Psoas muscle (tissue), 8 donors: ENCODE data around the gene POLR2E. TPM values are rescaled to one million over a fixed set of nuclear protein-coding genes. Genes with fewer than 3 reads are reported as not detected.

ENCODE experiments used
- ATAC-seq, 4 donors: fragments of 200-7000 bp; cut with Tn5 transposase; one replicate each; pipeline ENCODE4 v1.9.1; 2020; ENCODE audit warnings: moderate library complexity in 3 of 4, mild to moderate bottlenecking in 2 of 4
- DNase-seq, 2 donors: peaks; one replicate each; pipeline ENCODE4 v3.0.0-alpha.2; 2020
- H3K27ac ChIP-seq: fragments of 200-600 bp; one replicate; pipeline ENCODE4 v1.8.0; 2022
- H3K27me3 ChIP-seq, 3 donors: fragments of 200-600 bp in 1 of 3; one replicate each; pipeline versions ENCODE4 v1.6.1 to v1.8.0; 2013 to 2022; ENCODE audit warnings: low read length in 2 of 3, mild to moderate bottlenecking in 2 of 3, moderate library complexity in 1 of 3; ENCODE audit not compliant: insufficient read depth in 3 of 3
- H3K36me3 ChIP-seq, 2 donors: fragments of 200-600 bp in 1 of 2; one replicate each; pipeline versions ENCODE4 v1.6.1 to v1.8.0; 2013 to 2022; ENCODE audit warnings: low read depth in 1 of 2, mild to moderate bottlenecking in 1 of 2, moderate library complexity in 1 of 2; ENCODE audit not compliant: insufficient read depth in 1 of 2
- H3K4me1 ChIP-seq: fragments of 200-600 bp; one replicate; pipeline ENCODE4 v1.8.0; 2022
- H3K4me3 ChIP-seq: fragments of 200-600 bp; one replicate; pipeline ENCODE4 v1.8.0; 2022; ENCODE audit warnings: mild to moderate bottlenecking
- H3K9me3 ChIP-seq: fragments of 200-600 bp; one replicate; pipeline ENCODE4 v1.8.0; 2022
- WGBS, 3 donors: extraction: QIAGEN DNeasy Blood & Tissue Kit; methylation state at CpG; one replicate each; pipeline versions ENCODE4 v1.1.6 to v1.1.7; 2013; 5-methylcytosine and 5-hydroxymethylcytosine counted together
- intact Hi-C, 2 donors: fragments of 100-400 bp; cut with DNase I; formaldehyde crosslinking; loops; one replicate each; pipeline versions ENCODE4 v1.11.0 to v1.14.2; 2022
- polyA plus RNA-seq, 3 donors: library from polyadenylated mRNA; stranded (reverse); fragments of 200-250 nt; gene quantifications; one replicate each; pipeline ENCODE4 v1.2.3, GENCODE V29; 2013
- total RNA-seq, 4 donors: library from RNA; stranded (reverse); fragmentation: NEBNext Ultra II Directional in 2 of 4; extraction: Animal tissue kit (Norgen Biotek cat#: 25700) in 2 of 4; gene quantifications; one replicate each; pipeline versions ENCODE4 v1.2.1 to v1.2.4, GENCODE V29; 2021 to 2023
- TF ChIP-seq, protein P1 (sequence below): fragments of 200-600 bp; IDR thresholded peaks from one replicate; pipeline ENCODE4 v1.8.0; 2022; ENCODE audit warnings: antibody characterized with exemption
- donor health status: healthy with polysubstance abuse.
- donor health status: DM: no; HTN: no; CAD: no; lungs with moderate emphysema.
- donor health status: Bipolar disorder and iron deficiency.
- donor health status: healthy.
- donor health status: DM: yes; HTN: yes; CAD: no.
- donor health status: DM: no; HTN: no; CAD: no.
- donor health status: DM: no; HTN: no; CAD: no.
- donor health status: DM: yes; HTN: yes; CAD: no.

The POLR2E gene
- total and polyA plus RNA-seq, 7 donors = 133 to 243 (median 147) TPM

DNA sequence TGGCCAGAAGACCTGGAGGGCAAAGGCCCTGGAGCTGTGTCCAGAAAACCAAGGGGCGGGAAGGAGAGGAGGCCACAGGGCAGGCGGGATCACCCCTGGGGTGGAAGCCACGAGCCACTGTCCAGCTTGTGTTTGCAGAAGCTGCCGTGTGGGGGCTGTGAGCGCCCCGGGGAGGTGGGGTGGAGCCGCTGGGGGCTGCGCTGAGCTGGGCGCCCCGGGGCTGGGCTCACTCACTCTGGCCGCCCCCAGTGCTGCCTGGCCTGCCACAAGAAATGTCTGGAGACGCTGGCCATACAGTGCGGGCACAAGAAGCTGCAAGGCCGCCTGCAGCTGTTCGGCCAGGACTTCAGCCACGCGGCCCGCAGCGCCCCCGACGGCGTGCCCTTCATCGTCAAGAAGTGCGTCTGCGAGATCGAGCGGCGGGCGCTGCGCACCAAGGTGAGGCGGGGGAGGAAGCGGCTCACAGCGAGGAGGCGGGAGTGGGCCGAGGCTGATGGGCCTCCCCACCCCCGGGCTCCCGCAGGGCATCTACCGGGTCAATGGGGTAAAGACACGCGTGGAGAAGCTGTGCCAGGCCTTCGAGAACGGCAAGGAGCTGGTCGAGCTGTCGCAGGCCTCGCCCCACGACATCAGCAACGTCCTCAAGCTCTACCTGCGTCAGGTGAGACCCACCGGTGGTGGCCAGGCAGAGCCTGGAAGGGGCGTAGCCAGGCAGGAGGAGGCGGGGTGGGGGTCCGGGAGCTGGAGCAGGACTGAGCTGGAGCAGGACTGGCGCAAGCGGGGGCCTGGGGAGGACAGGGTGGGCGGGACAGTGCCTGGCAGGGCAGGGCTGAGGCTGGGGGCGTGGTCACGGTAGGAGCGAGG is 13.6 kb downstream of the POLR2E start:
- H3K27ac ChIP-seq = no peak overlapping the region
- no peaks in the 10 kb centered on the region for H3K4me1 ChIP-seq
- peak in 3 of 4 donors; percentile 17 to 41 (median 30) for ATAC-seq
- no peak for DNase-seq
- no peaks in the 10 kb centered on the region for H3K9me3 ChIP-seq
- TF ChIP-seq, protein P1, sequence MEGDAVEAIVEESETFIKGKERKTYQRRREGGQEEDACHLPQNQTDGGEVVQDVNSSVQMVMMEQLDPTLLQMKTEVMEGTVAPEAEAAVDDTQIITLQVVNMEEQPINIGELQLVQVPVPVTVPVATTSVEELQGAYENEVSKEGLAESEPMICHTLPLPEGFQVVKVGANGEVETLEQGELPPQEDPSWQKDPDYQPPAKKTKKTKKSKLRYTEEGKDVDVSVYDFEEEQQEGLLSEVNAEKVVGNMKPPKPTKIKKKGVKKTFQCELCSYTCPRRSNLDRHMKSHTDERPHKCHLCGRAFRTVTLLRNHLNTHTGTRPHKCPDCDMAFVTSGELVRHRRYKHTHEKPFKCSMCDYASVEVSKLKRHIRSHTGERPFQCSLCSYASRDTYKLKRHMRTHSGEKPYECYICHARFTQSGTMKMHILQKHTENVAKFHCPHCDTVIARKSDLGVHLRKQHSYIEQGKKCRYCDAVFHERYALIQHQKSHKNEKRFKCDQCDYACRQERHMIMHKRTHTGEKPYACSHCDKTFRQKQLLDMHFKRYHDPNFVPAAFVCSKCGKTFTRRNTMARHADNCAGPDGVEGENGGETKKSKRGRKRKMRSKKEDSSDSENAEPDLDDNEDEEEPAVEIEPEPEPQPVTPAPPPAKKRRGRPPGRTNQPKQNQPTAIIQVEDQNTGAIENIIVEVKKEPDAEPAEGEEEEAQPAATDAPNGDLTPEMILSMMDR = no peak
- intact Hi-C loops = no loop called here
- H3K27me3 ChIP-seq = peaks cover 0 to 5% (median 0%) of the 10 kb centered on the region in 3 donors
- WGBS, 3 donors = 46 to 55% (median 48%) methylated on average over 43 to 58 of the region's 58 CpGs
- no peak overlapping the region for H3K4me3 ChIP-seq
- H3K36me3 ChIP-seq = no peaks in the 10 kb centered on the region

DNA sequence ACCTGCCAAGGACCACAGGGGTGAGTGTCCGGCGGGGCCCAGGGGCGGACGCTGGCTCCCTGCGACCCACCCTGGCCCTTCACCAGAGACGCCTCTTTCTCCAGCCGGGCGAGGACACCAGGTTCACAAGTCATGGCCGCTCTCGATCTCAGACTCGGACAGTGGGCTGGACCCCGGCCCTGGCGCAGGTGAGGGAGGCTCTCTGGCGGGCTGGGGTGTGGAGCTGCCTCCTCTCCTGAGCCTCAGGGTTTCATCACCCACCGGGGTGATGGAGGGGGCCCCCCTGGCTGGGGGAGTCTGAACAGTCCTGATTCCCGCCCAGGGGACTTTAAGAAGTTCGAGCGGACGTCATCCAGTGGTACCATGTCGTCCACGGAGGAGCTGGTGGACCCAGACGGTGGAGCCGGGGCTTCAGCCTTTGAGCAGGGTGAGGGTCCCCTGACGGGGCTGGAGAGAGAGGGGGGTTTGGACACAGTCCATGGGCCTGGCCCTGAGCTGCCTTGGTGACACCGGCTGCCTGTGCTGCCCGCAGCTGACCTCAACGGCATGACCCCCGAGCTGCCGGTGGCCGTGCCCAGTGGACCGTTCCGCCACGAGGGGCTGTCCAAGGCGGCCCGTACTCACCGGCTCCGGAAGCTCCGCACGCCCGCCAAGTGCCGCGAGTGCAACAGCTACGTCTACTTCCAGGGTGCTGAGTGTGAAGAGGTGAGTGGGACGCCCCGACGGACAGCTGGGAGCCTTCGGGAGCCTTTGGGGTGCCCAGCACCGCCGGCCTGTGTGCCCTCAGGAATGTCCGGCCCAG is 14.6 kb downstream of the POLR2E start:
- no peak overlapping the region for H3K27ac ChIP-seq
- intact Hi-C loops = no loop called here
- TF ChIP-seq, protein P1 = no peak

DNA sequence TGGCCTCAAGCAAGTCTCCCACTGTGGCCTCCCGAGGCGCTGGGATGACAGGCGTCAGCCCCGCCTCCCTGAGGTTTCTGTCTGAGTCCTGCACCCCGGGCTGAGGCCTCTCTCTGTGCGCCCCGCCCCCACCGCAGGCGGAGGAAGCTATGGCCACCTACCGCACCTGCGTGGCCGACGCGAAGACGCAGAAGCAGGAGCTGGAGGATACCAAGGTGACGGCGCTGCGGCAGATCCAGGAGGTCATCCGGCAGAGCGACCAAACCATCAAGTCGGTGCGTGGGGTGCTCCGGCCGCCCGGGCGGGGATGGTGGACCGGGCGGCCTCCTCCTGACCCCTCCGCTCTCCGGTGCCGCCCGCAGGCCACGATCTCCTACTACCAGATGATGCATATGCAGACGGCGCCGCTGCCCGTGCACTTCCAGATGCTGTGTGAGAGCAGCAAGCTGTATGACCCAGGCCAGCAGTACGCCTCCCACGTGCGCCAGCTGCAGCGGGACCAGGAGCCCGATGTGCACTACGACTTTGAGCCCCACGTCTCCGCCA is 15.5 kb downstream of the POLR2E start:
- Histone ChIP-seq H3K4me1 (no peaks in the 10 kb centered on the region), H3K36me3 (no peaks in the 10 kb centered on the region), H3K4me3 (no peak overlapping the region), H3K27ac (no peak overlapping the region), H3K9me3 (no peaks in the 10 kb centered on the region), H3K27me3 (peaks cover 0 to 5% (median 0%) of the 10 kb centered on the region in 3 donors)
- TF ChIP-seq, protein P1 = no peak
- intact Hi-C loops = no loop called here
- no peak for DNase-seq
- WGBS, 3 donors = 83 to 89% (median 86%) methylated on average over 36 to 45 of the region's 45 CpGs
- no peak for ATAC-seq

More for the DNA sequence above, 14.6 kb downstream of the POLR2E start:
- Histone ChIP-seq H3K36me3 (no peaks in the 10 kb centered on the region), H3K27me3 (peaks cover 0 to 5% (median 0%) of the 10 kb centered on the region in 3 donors), H3K4me1 (no peaks in the 10 kb centered on the region), H3K4me3 (no peak overlapping the region), H3K9me3 (no peaks in the 10 kb centered on the region)
- no peak for ATAC-seq
- no peak for DNase-seq
- WGBS, 3 donors = 89 to 90% (median 90%) methylated on average over 47 to 50 of the region's 50 CpGs

DNA sequence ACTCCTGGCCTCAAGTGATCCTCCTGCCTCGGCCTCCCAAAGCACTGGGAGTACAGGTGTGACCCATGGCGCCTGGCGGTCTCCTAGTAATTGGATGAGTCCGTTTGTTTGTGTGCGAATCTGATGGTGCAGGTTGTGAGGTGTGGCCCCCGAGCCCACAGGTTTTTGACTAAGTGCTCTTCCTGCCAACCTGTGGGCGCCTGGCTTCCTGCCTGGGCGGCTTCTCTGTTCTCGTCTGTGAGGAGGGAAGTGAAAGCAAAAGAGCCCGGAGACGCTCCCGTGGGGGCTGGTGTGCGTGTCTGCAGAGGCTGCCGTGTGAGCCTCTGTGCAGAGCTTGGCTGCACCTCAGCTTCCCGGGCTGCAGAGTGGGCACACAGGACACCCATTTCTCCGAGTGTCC is 18.2 kb downstream of the POLR2E start:
- WGBS, 3 donors = 60% methylated on average over 16 of the region's 16 CpGs
- H3K4me3 ChIP-seq = no peak overlapping the region
- no peak overlapping the region for H3K27ac ChIP-seq

More for the DNA sequence above, 18.2 kb downstream of the POLR2E start:
- no peaks in the 10 kb centered on the region for H3K9me3 ChIP-seq
- H3K36me3 ChIP-seq = no peaks in the 10 kb centered on the region
- H3K4me1 ChIP-seq = no peaks in the 10 kb centered on the region
- ATAC-seq = no peak
- peak; percentile 63 to 79 for DNase-seq
- peaks cover 0 to 7% (median 4%) of the 10 kb centered on the region in 3 donors for H3K27me3 ChIP-seq
- intact Hi-C loops = no loop called here
- TF ChIP-seq, protein P1 = no peak
